Activated naive CD8-positive, alpha-beta T cell treated with anti-CD3 and anti-CD28 coated beads, Interleukin-2, amount 10 ng/mL, durations not matched to agents 7 days and 5 days (primary cell): ENCODE results near the gene ENG. TPM values are rescaled to one million over a fixed set of nuclear protein-coding genes. Genes with fewer than 3 reads are reported as not detected.

Experiments
- ATAC-seq: fragments of 150-1000 bp; cut with Tn5 transposase; one replicate; pipeline ENCODE4 v1.10.0; 2021; ENCODE audit warnings: low read depth, moderate library complexity
- POLR2A ChIA-PET: fragments of 350-600 bp; sonication (Branson Sonifier 250); formaldehyde crosslinking; loops from one replicate; lab custom pipeline; 2021; ENCODE audit warnings: antibody characterized with exemption; lab: Charles Lee
- DNase-seq: peaks from one replicate; pipeline ENCODE4 v3.0.0; 2021
- H3K27ac Mint-ChIP-seq: one replicate; pipeline ENCODE4 v1.8.0; 2022; ENCODE audit warnings: mild to moderate bottlenecking, mixed read lengths
- H3K27me3 Mint-ChIP-seq: one replicate; pipeline ENCODE4 v1.8.0; 2022; ENCODE audit warnings: mild to moderate bottlenecking, moderate library complexity, mixed read lengths
- H3K36me3 Mint-ChIP-seq: one replicate; pipeline ENCODE4 v1.8.0; 2021; ENCODE audit warnings: mild to moderate bottlenecking, mixed read lengths
- H3K4me1 Mint-ChIP-seq: one replicate; pipeline ENCODE4 v1.8.0; 2021; ENCODE audit warnings: mixed read lengths
- H3K4me3 Mint-ChIP-seq: one replicate; pipeline ENCODE4 v1.8.0; 2022; ENCODE audit warnings: mild to moderate bottlenecking, moderate library complexity, mixed read lengths
- H3K9me3 Mint-ChIP-seq: one replicate; pipeline ENCODE4 v1.8.0; 2021; ENCODE audit warnings: mixed read lengths
- total RNA-seq, 2 experiments: library from RNA; stranded (reverse); gene quantifications; one replicate each; pipeline ENCODE4 v1.2.3, GENCODE V29; 2021

Gene ENG
- total RNA-seq, 2 experiments from 2014 or later = 19.7 to 20.1 TPM

DNA sequence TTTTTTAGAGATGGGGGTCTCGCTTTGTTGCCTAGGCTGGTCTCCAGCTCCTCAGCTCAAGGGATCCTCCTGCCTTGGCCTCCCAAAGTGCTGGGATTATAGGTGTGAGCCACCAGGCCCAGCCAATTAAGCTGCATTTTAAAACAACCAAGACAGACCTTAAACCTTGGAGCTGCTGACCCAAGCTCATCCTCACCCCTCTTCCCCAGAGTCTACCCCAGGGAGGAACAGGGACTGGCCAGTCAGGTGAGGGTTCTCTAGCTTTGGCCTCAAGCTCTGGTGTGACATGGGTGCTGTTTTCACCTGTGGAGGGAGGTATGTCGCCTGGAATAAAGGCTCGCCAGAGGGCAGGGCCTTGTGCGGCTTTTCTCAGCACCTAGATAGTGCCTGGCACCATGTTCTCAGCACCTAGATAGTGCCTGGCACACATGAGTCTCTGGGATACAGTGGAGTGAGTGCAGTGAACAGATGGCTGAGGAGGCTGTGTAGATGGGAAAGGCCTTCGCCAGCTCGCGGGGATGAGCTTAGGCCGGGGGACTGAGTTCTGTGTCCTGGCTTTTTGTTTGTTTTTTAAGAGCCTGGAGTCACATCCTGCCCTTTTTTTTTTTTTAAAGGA is 61.3 kb downstream of the ENG start:
- peak overlapping the region; percentile 45 for H3K27ac Mint-ChIP-seq

DNA sequence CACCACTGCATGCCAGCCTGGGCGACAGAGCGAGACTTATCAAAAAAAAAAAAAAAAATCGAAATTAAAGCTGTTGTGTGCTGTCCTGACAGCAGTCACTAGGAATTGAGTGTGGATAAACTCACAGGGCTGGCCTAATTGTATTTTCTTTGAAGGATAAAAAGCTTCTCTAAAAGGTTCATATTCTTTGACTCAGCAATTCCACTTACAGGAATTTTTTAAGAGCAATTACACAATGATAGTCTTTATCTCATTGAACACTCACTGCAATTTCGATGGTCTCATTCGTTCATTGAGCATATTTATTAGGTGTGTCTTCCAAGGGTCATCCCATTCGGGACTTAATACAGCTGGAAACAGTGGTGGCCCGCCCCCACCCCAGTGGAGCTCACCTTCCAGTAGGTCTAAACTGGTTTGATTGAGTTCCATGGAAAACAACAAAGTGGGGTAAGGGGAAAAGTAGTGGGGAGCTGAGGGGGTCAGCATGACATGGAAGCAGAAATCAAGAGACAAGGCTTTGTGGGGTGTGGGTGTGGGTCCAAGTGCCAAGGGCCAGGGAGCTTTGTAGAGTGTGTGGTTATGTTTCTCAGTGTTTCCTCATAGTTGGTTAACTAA is 61.9 kb downstream of the ENG start:
- H3K9me3 Mint-ChIP-seq = no peaks in the 10 kb centered on the region
- ATAC-seq (no peak), DNase-seq (no peak)
- H3K4me3 Mint-ChIP-seq = no peak overlapping the region
- H3K27me3 Mint-ChIP-seq = no peaks in the 10 kb centered on the region
- H3K4me1 Mint-ChIP-seq = peaks cover 33% of the 10 kb centered on the region
- POLR2A ChIA-PET = interaction anchor here (0.5 to 2.7 kb wide), 10 partner anchors 10 to 140 kb away, joined by 3 to 13 read pairs (median 4); partner anchors contain the start of genes FPGS, PTRH1, TOR2A and TTC16
- H3K27ac Mint-ChIP-seq = peak overlapping the region; percentile 9
- H3K36me3 Mint-ChIP-seq = peaks cover 24% of the 10 kb centered on the region

More for the DNA sequence above, 61.3 kb downstream of the ENG start:
- DNase-seq (no peak), ATAC-seq (no peak)
- Mint-ChIP-seq H3K36me3 (peaks cover 20% of the 10 kb centered on the region), H3K4me3 (no peak overlapping the region), H3K27me3 (no peaks in the 10 kb centered on the region), H3K9me3 (no peaks in the 10 kb centered on the region), H3K4me1 (peaks cover 33% of the 10 kb centered on the region)
- POLR2A ChIA-PET = interaction anchor here (0.9 to 2.7 kb wide), 6 partner anchors 10 to 118 kb away, joined by 3 to 13 read pairs (median 4); partner anchors contain the start of genes FPGS and TOR2A

DNA sequence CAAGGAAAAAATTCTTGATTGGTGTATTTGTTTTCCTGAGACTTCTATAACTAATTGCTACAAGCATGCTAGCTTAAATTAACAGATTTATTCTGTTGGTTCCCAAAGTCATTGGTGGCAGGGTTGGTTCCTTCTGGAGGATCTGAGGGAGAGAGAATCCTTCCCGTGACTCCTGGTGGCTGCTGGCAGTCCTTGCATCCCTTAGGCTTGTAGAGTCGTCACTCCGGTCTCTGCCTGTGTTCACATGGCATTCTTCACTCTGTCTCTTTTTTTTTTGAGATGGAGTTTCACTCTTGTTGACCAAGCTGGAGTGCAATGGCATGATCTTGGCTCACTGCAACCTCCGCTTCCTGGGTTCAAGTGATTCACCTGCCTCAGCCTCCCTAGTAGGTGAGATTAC is 63.4 kb downstream of the ENG start:
- H3K9me3 Mint-ChIP-seq = no peaks in the 10 kb centered on the region
- no peak for DNase-seq
- no peak for ATAC-seq
- peaks cover 31% of the 10 kb centered on the region for H3K4me1 Mint-ChIP-seq
- POLR2A ChIA-PET = interaction anchor here (2.7 kb wide), 1 partner anchor 12 kb away, joined by 13 read pairs; the partner anchor contains the start of gene FPGS
- H3K27me3 Mint-ChIP-seq = no peaks in the 10 kb centered on the region
- no peak overlapping the region for H3K27ac Mint-ChIP-seq
- peaks cover 31% of the 10 kb centered on the region for H3K36me3 Mint-ChIP-seq
- no peak overlapping the region for H3K4me3 Mint-ChIP-seq

DNA sequence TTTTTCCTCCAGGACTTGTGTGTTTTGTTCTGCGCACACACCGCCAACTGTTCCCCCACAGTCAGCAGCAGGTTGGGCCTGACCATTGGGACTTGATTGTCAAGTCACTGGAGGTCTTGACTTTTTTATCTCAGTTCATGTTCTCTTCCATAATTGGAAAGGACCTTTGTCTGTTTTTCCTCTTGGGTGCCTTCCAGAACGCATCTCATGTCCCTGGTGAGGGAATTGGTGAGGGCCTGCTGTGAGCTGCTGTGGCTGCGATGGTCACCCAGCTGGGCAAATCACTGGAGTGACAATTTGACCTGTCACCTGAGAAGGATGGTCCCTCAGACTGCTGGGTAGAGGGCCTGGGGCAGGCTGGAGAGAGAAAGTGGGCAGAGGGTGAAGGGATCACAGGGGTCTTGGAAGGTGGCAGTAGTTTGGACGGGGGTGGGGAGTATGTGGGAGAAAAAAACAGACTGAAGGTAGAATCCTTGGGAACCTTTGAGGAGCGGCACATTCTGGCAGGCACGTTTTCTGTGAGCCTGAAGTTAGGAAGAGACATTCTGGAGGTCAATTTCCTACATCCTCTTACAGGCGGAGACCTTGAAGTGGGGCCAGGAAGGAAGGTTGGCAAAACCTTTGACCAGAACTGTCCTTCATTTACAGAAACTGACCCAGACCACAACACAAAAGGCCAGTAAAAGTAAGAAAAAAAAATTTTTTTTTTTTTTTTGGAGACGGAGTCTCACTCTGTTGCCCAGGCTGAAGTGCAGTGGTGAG is 64.2 kb downstream of the ENG start:
- H3K4me1 Mint-ChIP-seq = peaks cover 30% of the 10 kb centered on the region
- no peak for ATAC-seq
- POLR2A ChIA-PET = no interaction called here
- no peaks in the 10 kb centered on the region for H3K9me3 Mint-ChIP-seq
- H3K27me3 Mint-ChIP-seq = no peaks in the 10 kb centered on the region
- no peak for DNase-seq
- peak overlapping the region; percentile 13 for H3K27ac Mint-ChIP-seq
- H3K36me3 Mint-ChIP-seq = peaks cover 31% of the 10 kb centered on the region
- no peak overlapping the region for H3K4me3 Mint-ChIP-seq

DNA sequence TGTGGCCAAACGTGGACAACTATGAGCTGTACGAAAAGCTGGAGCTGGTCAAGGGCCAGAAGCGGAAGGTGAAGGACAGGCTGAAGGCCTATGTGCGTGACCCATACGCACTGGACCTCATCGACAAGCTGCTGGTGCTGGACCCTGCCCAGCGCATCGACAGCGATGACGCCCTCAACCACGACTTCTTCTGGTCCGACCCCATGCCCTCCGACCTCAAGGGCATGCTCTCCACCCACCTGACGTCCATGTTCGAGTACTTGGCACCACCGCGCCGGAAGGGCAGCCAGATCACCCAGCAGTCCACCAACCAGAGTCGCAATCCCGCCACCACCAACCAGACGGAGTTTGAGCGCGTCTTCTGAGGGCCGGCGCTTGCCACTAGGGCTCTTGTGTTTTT is 65.3 kb downstream of the ENG start:
- no peaks in the 10 kb centered on the region for H3K9me3 Mint-ChIP-seq
- peaks cover 37% of the 10 kb centered on the region for H3K4me1 Mint-ChIP-seq
- H3K27me3 Mint-ChIP-seq = no peaks in the 10 kb centered on the region
- no peak overlapping the region for H3K4me3 Mint-ChIP-seq
- no peak overlapping the region for H3K27ac Mint-ChIP-seq
- peaks cover 30% of the 10 kb centered on the region for H3K36me3 Mint-ChIP-seq
- DNase-seq (no peak), ATAC-seq (no peak)
- POLR2A ChIA-PET = no interaction called here

DNA sequence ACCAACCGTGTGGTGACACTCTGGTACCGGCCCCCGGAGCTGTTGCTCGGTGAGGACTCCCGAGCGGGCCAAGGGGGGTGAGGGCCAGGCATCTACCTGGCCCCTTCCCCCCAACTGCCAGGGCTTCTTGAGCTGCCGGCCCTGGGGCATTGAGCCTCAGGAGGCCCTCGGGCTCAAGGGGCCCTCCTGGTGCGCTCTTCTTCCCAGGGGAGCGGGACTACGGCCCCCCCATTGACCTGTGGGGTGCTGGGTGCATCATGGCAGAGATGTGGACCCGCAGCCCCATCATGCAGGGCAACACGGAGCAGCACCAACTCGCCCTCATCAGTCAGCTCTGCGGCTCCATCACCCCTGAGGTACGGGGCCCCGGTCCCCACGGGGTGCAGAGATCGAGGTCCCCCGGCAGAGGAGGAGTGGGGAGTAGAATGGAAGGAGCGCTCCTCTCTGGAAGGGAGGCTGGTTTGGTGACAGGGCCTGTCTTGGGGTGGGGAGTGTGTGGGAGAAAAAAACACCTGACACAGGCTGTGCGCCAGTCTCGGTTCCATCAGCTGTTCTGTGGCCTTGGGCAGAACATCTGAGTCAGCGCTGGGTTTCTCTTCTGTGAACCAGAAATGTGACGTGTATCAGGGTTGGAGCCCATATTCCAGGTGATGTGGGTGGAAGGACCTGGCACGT is 66.0 kb downstream of the ENG start:
- DNase-seq (no peak), ATAC-seq (no peak)
- Mint-ChIP-seq H3K27me3 (no peaks in the 10 kb centered on the region), H3K4me3 (no peak overlapping the region), H3K27ac (no peak overlapping the region), H3K36me3 (peaks cover 30% of the 10 kb centered on the region), H3K4me1 (peaks cover 44% of the 10 kb centered on the region), H3K9me3 (no peaks in the 10 kb centered on the region)
- POLR2A ChIA-PET = interaction anchor here (0.6 to 1.1 kb wide), 3 partner anchors 9 to 44 kb away, joined by 4 to 5 read pairs (median 4); no protein-coding TSS in a partner anchor

DNA sequence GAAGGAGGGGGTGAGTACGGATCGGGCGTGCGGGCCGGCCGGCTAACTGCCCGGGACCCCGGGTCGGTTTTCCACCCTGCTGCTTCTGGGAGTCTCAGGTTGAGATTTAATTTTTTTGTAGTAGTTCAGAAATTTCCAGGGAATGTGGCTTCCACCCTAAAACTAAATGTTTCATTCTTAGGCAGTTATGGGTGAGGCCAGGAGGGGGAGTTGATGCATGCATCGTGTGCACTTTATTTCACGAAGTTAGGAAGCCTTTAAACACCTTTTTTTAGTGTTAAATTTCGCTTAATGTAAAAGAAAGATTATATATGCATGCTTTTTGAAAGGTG is 67.7 kb downstream of the ENG start:
- DNase-seq (no peak), ATAC-seq (no peak)
- POLR2A ChIA-PET = interaction anchor here (0.6 to 3.1 kb wide), 4 partner anchors 17 to 118 kb away, joined by 3 to 29 read pairs (median 7); no protein-coding TSS in a partner anchor
- H3K36me3 Mint-ChIP-seq = peaks cover 30% of the 10 kb centered on the region
- H3K4me1 Mint-ChIP-seq = peaks cover 52% of the 10 kb centered on the region
- H3K4me3 Mint-ChIP-seq = peak overlapping the region; percentile 90
- no peaks in the 10 kb centered on the region for H3K9me3 Mint-ChIP-seq
- H3K27ac Mint-ChIP-seq = peak overlapping the region; percentile 79
- no peaks in the 10 kb centered on the region for H3K27me3 Mint-ChIP-seq

DNA sequence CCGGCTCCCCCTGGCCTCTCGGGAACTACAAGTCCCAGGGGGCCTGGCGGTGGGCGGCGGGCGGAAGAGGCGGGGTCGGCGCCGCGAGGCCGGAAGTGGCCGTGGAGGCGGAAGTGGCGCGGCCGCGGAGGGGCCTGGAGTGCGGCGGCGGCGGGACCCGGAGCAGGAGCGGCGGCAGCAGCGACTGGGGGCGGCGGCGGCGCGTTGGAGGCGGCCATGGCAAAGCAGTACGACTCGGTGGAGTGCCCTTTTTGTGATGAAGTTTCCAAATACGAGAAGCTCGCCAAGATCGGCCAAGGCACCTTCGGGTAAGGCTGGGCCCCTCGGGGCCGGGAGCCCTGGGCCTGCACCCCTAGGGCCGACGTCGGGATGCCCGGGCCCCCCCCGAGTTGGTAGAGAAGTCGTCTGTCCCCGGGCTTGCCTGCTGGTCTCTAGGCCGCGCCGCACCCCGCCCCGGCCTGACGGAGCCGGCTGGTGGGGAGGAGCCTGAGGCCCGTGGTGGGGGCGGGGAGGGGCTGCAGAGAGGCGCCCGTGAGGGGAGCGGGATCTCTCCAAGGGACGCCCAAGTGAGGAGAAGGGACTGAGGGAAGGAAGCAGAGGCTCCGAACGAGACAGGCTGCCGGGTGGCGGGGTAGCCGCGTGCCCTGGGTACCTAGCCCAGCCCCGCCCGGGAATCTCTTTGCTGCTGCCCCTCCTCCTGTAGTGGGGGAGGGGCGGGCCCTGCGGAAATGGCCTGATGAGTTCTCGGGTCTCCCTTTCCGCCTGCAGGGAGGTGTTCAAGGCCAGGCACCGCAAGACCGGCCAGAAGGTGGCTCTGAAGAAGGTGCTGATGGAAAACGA is 68.3 kb downstream of the ENG start, which contains the start of gene CDK9:
Gene CDK9 (plus strand): TSS at position 102 of the 840 bp plus-strand sequence. CDS start 115 bp downstream, at position 217.
- DNase-seq (peak; percentile 98), ATAC-seq (peak; percentile 45)
- peaks cover 27% of the 10 kb centered on the region for H3K36me3 Mint-ChIP-seq
- no peaks in the 10 kb centered on the region for H3K27me3 Mint-ChIP-seq
- peak within 1 kb of the TSS; percentile 88 for H3K27ac Mint-ChIP-seq
- peaks cover 56% of the 10 kb centered on the region for H3K4me1 Mint-ChIP-seq
- POLR2A ChIA-PET = interaction anchor here (0.6 to 4.1 kb wide), 21 partner anchors 8 to 335 kb away, joined by 3 to 57 read pairs (median 10); partner anchors contain the start of genes FPGS, LRSAM1, RPL12 and TOR2A
- no peaks in the 10 kb centered on the region for H3K9me3 Mint-ChIP-seq
- H3K4me3 Mint-ChIP-seq = peak within 1 kb of the TSS; percentile 90

DNA sequence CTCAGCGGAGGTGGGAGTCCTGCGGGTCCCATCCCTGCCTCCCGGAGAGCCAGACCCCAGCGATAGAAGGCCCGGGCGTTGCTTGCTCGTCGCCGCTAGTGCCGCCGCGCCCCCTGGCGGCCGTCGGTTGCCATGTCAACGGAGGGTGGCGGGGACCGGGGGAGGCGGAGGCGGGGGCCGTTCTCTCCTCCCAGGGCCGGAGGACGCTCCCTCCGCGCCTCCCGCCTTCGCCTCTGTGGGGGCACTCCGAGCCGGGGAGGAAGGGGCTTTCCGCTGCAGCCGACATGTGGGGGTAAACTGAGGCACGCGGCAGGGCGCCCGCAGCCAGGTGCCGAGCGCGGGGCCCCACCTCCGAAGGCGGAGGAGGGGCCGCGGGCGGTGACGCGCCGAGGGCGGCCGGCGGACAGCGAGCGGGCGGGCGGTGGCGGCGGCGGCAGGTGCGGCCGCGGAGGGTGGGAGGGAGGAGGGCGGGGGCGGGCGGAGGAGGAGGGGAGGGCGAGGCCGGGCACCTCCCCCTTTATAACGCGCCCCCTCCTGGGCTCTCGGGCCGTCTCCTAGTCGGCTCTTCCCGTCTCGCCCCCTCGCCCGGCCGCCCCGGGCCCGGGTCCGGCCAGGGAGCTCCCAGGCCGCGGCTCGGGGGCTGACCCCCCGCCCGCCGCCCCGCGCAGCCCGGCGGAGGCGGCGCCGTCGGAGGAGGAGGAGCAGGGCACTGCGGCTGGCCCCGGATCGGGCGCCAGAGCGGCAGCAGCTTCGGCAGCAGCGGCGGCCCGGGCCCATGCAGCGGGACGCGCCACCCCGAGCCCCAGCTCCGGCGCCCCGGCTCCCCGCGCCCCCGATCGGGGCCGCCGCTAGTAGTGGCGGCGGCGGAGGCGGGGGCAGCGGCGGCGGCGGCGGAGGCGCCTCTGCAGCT is 69.2 kb downstream of the ENG start:
- peak overlapping the region; percentile 90 for H3K4me3 Mint-ChIP-seq

DNA sequence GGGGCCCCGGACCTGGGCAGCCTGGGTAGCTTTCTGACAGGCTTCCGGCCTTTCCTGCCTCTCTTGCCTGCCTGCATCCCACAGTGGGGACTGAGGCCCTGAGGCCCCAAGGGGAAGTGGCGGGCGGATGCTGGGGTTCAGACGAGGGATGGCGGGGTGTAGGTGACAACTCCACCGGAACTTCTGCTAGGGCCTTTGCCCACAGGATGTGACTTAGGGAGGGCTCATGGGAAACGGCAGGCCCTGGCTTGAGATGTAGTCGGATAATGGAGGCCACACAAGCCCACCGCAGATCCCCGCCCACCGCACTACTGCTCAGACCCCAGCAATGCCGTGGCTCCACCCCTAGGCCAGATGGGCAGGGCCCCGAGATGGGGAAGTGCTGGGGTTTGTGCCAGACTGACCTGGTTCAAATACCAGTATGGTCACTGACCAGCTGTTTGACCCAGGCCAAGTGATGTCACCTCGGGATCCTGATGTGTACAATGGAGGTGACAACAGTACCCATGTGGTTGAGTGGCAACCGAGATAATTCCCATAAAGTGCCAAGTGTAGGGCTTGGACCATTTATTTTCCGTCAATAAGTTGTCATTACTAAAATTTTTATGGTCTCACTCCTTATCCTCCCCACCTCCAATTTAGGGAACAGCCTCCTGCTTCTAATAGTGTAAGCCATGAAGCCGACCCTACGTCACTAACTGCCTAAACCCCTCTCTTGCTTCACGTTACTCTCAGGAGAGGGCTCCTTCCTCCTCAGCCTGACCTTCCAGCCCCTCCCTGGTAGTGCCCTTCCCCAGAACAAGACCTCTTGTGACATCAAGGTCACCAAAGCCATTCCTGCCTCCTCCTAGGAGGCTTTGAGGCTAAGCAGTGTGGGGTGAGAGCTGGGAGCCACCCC is 71.1 kb downstream of the ENG start:
- ATAC-seq (peak; percentile 43), DNase-seq (peak; percentile 83)
- Mint-ChIP-seq H3K4me1 (peaks cover 58% of the 10 kb centered on the region), H3K4me3 (peak overlapping the region; percentile 87), H3K36me3 (peaks cover 15% of the 10 kb centered on the region), H3K27me3 (no peaks in the 10 kb centered on the region), H3K27ac (peak overlapping the region; percentile 88), H3K9me3 (no peaks in the 10 kb centered on the region)
- POLR2A ChIA-PET = interaction anchor here (0.9 to 4.1 kb wide), 13 partner anchors 10 to 224 kb away, joined by 3 to 57 read pairs (median 4); partner anchors contain the start of gene TOR2A

More for the DNA sequence above, 69.2 kb downstream of the ENG start:
- H3K27ac Mint-ChIP-seq = peak overlapping the region; percentile 88
- H3K36me3 Mint-ChIP-seq = peaks cover 24% of the 10 kb centered on the region
- no peaks in the 10 kb centered on the region for H3K27me3 Mint-ChIP-seq
- H3K9me3 Mint-ChIP-seq = no peaks in the 10 kb centered on the region
- H3K4me1 Mint-ChIP-seq = peaks cover 56% of the 10 kb centered on the region
- DNase-seq (peak; percentile 95), ATAC-seq (peak; percentile 32)
- POLR2A ChIA-PET = interaction anchor here (0.6 to 4.1 kb wide), 27 partner anchors 9 to 334 kb away, joined by 3 to 57 read pairs (median 6); partner anchors contain the start of genes FPGS, LRSAM1, RPL12 and ST6GALNAC4
